ENCODE measurements around the gene HSFX3.
"Not testable (repeated sequence)": the region's sequence is repeated elsewhere in the genome, so short reads cannot be mapped to it uniquely, and the experiment has no call there.

DNA sequence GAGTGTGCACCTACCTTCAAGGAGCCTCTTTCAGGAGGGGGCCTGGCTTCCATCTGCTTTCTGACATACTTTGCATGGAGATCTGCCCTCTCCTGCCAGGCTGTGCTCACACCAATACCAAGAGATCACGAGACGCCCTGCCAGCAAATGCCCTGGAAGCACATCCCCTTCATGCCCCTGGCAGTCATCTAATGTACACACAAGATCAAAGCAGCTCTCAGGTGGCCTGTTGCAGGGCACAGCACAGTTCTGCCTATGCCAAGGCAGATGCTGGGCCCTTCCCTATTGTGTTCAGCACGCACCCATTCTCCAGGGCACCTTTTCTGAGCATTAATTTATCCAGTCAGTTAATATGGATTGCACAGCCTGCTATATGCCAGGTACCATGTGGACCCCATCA lies 16.9 kb downstream of the HSFX3 start:
- TF ChIP-seq, protein P1, sequence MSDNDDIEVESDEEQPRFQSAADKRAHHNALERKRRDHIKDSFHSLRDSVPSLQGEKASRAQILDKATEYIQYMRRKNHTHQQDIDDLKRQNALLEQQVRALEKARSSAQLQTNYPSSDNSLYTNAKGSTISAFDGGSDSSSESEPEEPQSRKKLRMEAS (IDR thresholded peaks at IDR 0.05) = not testable (repeated sequence)
- not testable (repeated sequence) for TF ChIP-seq EGR1 (IDR thresholded peaks at IDR 0.05; ENCODE audit: low read depth); ZFX (IDR thresholded peaks at IDR 0.05); EZH2 (IDR thresholded peaks at IDR 0.05); JUND (IDR thresholded peaks at IDR 0.05); RAD21 (IDR thresholded peaks at IDR 0.05; ENCODE audit: low read depth); POLR2A (IDR thresholded peaks at IDR 0.05; ENCODE audit: borderline replicate concordance, extremely low read depth, insufficient read depth, insufficient read length); YY1 (IDR thresholded peaks at IDR 0.05; ENCODE audit: extremely low read depth, insufficient replicate concordance, low read depth, low read length)
- TF ChIP-seq, protein P2, sequence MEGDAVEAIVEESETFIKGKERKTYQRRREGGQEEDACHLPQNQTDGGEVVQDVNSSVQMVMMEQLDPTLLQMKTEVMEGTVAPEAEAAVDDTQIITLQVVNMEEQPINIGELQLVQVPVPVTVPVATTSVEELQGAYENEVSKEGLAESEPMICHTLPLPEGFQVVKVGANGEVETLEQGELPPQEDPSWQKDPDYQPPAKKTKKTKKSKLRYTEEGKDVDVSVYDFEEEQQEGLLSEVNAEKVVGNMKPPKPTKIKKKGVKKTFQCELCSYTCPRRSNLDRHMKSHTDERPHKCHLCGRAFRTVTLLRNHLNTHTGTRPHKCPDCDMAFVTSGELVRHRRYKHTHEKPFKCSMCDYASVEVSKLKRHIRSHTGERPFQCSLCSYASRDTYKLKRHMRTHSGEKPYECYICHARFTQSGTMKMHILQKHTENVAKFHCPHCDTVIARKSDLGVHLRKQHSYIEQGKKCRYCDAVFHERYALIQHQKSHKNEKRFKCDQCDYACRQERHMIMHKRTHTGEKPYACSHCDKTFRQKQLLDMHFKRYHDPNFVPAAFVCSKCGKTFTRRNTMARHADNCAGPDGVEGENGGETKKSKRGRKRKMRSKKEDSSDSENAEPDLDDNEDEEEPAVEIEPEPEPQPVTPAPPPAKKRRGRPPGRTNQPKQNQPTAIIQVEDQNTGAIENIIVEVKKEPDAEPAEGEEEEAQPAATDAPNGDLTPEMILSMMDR (IDR thresholded peaks at IDR 0.05 in 2 of 3, conservative IDR thresholded peaks at IDR 0.05 in 1 of 3; ENCODE audit: borderline replicate concordance in 1 of 3, insufficient read depth in 1 of 3, low read depth in 2 of 3, low read length in 2 of 3) = not testable (repeated sequence)
- TF ChIP-seq, protein P3, sequence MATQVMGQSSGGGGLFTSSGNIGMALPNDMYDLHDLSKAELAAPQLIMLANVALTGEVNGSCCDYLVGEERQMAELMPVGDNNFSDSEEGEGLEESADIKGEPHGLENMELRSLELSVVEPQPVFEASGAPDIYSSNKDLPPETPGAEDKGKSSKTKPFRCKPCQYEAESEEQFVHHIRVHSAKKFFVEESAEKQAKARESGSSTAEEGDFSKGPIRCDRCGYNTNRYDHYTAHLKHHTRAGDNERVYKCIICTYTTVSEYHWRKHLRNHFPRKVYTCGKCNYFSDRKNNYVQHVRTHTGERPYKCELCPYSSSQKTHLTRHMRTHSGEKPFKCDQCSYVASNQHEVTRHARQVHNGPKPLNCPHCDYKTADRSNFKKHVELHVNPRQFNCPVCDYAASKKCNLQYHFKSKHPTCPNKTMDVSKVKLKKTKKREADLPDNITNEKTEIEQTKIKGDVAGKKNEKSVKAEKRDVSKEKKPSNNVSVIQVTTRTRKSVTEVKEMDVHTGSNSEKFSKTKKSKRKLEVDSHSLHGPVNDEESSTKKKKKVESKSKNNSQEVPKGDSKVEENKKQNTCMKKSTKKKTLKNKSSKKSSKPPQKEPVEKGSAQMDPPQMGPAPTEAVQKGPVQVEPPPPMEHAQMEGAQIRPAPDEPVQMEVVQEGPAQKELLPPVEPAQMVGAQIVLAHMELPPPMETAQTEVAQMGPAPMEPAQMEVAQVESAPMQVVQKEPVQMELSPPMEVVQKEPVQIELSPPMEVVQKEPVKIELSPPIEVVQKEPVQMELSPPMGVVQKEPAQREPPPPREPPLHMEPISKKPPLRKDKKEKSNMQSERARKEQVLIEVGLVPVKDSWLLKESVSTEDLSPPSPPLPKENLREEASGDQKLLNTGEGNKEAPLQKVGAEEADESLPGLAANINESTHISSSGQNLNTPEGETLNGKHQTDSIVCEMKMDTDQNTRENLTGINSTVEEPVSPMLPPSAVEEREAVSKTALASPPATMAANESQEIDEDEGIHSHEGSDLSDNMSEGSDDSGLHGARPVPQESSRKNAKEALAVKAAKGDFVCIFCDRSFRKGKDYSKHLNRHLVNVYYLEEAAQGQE (IDR thresholded peaks at IDR 0.05; ENCODE audit: low read depth) = not testable (repeated sequence)

All from HCT116 (cell line).